ENCODE data around the gene DIO3. TPM values are rescaled to one million over a fixed set of nuclear protein-coding genes. Genes with fewer than 3 reads are reported as not detected.

Gene DIO3
- total and polyA plus RNA-seq, 2 of the 4 experiments (the other 2 are of a cell fraction): not detected

DNA sequence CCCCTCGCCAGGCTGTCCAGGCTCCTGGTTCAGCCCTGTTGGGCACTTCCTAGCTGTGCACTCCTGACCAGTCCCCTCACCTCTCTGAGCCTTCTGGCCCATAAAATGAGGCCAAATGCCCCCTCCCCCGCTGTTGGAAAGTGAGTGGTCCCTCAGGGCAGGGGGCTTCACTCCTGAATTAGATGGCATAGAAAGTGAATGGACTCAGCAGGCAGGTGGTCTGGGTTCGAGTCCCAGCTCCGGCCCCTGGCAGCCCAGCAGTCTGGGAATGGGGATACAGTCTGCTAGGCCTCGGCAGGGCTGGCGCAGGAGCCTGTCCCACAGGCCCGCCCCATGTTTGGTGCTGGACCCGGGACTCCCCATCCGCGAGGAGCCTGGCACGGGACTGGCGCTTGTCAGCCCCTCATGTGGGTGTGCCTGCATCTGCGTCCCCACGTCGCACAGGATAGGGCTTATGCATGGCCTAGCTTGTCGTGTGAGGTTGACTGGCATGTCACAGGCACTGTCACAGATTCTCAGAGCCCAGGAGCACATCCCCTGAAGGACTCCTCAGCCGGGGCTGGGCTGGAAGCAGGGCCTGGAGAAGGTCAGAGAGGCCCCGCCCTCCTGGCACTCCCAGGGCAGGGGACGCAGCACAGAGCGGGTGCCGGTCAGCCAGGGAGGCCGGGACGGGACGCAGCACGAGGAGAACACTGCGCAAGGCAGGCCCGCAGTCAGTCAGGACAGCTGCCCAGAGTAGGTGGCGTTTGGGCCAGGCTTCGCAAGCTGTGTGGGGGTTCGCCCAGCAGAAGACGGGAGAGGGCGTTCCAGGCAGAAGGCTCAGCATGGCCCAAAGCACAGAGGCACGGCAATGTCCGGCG, 40.5 kb downstream of the DIO3 start:
- Histone ChIP-seq H3K79me1 (ENCODE audit: low read depth in 1 of 2, low read length in 2 of 2) (no peaks in the 10 kb centered on the region), H4K91ac (ENCODE audit: insufficient read depth, low read depth, low read length) (no peak overlapping the region), H3K14ac (replicated peaks; ENCODE audit: low read depth, low read length) (no peak overlapping the region), H3K4me2 (ENCODE audit: low read depth, low read length) (no peak overlapping the region), H3K4ac (ENCODE audit: low read depth, low read length) (no peak overlapping the region), H2BK120ac (ENCODE audit: low read depth, low read length) (no peak overlapping the region), H3K9me3 (ENCODE audit: control insufficient read depth, insufficient read depth, low read length) (no peaks in the 10 kb centered on the region), H2AFZ (replicated peaks; ENCODE audit: low read length, poor library complexity) (no peak overlapping the region), H3K4me3 (ENCODE audit: insufficient read depth, low read depth, low read length) (no peak overlapping the region), H3K56ac (ENCODE audit: extremely low read depth, insufficient read depth, low read length) (no peak overlapping the region), H3K18ac (ENCODE audit: low read depth, low read length) (no peak overlapping the region), H2AK9ac (replicated peaks; ENCODE audit: low read depth, low read length, poor library complexity) (no peak overlapping the region), H3K23ac (ENCODE audit: low read depth, low read length) (no peak overlapping the region), H2BK20ac (ENCODE audit: low read depth, low read length) (no peak overlapping the region), H4K5ac (ENCODE audit: low read depth, low read length) (no peak overlapping the region), H4K20me1 (ENCODE audit: insufficient read depth, low read length) (no peaks in the 10 kb centered on the region), H3K4me1 (ENCODE audit: control insufficient read depth, insufficient read depth, low read length) (no peaks in the 10 kb centered on the region), H3K9ac (ENCODE audit: low read depth, low read length) (no peak overlapping the region), H2BK5ac (ENCODE audit: low read depth, low read length, poor library complexity, severe bottlenecking) (no peak overlapping the region), H3K36me3 (ENCODE audit: control insufficient read depth, insufficient read depth, low read length) (no peaks in the 10 kb centered on the region), H4K8ac (ENCODE audit: low read depth in 2 of 2, low read length in 2 of 2) (no peak overlapping the region), H2AK5ac (ENCODE audit: low read depth, low read length) (no peak overlapping the region), H3K27ac (ENCODE audit: insufficient read depth, low read length) (no peak overlapping the region), H3K27me3 (ENCODE audit: control insufficient read depth, insufficient read depth, low read length) (peaks cover 11% of the 10 kb centered on the region; the same call in 1 of the 2 replicates), H2BK15ac (ENCODE audit: low read depth, low read length) (no peak overlapping the region), H3K9me1 (ENCODE audit: insufficient read depth, low read length) (no peaks in the 10 kb centered on the region)
- in situ Hi-C loops (cut with MboI; ENCODE audit: low sequenced_read_pairs) (no loop called here), dilution Hi-C loops (cut with HindIII; ENCODE audit: low sequenced_read_pairs, unreplicated experiment) (no loop called here), intact Hi-C loops (cut with micrococcal nuclease) (no loop called here)
- BruUV-seq (replicated peaks): no TSS peak
- no peak for TF ChIP-seq POLR2A (IDR thresholded peaks at IDR 0.05; ENCODE audit: low read depth, low read length)
- TF ChIP-seq RCOR1 (IDR thresholded peaks at IDR 0.05; ENCODE audit: insufficient replicate concordance, low read length): no peak
- no peak for TF ChIP-seq SMC3 (IDR thresholded peaks at IDR 0.05; ENCODE audit: low read depth, low read length)
- TF ChIP-seq, protein P1, sequence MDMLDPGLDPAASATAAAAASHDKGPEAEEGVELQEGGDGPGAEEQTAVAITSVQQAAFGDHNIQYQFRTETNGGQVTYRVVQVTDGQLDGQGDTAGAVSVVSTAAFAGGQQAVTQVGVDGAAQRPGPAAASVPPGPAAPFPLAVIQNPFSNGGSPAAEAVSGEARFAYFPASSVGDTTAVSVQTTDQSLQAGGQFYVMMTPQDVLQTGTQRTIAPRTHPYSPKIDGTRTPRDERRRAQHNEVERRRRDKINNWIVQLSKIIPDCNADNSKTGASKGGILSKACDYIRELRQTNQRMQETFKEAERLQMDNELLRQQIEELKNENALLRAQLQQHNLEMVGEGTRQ (IDR thresholded peaks at IDR 0.05; ENCODE audit: low read depth, low read length): no peak
- no peak for TF ChIP-seq NFE2L2 (IDR thresholded peaks at IDR 0.05; ENCODE audit: low read depth, low read length)
- TF ChIP-seq RAD21 (IDR thresholded peaks at IDR 0.05; ENCODE audit: low read length): no peak
- TF ChIP-seq RFX5 (IDR thresholded peaks at IDR 0.05; ENCODE audit: low read depth, low read length): no peak
- TF ChIP-seq MAFK (IDR thresholded peaks at IDR 0.05; ENCODE audit: low read depth, low read length): no peak
- CTCF ChIA-PET: no interaction called here
- WGBS, 2 experiments (ENCODE audit: extremely low coverage in 2 of 2, insufficient read length in 1 of 2): 79% methylated on average over 20 of the region's 35 CpGs; no CpG with 5 or more reads in 1 of the 2 experiments
- POLR2A ChIA-PET (ENCODE audit: unreplicated experiment): no interaction called here
- ATAC-seq (ENCODE audit: low read depth) (no peak), DNase-seq (no peak)

All from IMR-90 (cell line).